HCT116 (cell line): ENCODE results near the gene YDJC. TPM values are rescaled to one million over a fixed set of nuclear protein-coding genes. Genes with fewer than 3 reads are reported as not detected.

Experiments
- ATAC-seq: fragments of 200-7000 bp; cut with Tn5 transposase; 2 replicates; pipeline ENCODE4 v1.9.1; 2020; ENCODE audit warnings: mild to moderate bottlenecking, moderate library complexity
- BruUV-seq: library from RNA; stranded (reverse); fragments of 400-500 nt; replicated peaks from 2 replicates; lab custom pipeline; 2021; lab: Mats Ljungman, UMichigan
- CTCF ChIA-PET: fragments of 300-600 bp; sonication (Branson Sonifier 250); formaldehyde crosslinking; loops from one replicate; lab custom pipeline; 2021; ENCODE audit warnings: antibody characterized with exemption; lab: Charles Lee
- POLR2A ChIA-PET: fragments of 300-600, 350-600 bp; sonication (Branson Sonifier 250); formaldehyde crosslinking; loops from one replicate; lab custom pipeline; 2021; ENCODE audit warnings: antibody characterized with exemption; lab: Charles Lee
- RAD21 ChIA-PET, 2 experiments: fragments of 300-600 bp; sonication (Branson Sonifier 250); formaldehyde crosslinking; loops; one replicate each; lab custom pipeline; 2023; ENCODE audit warnings: low total read pairs in 2 of 2; ENCODE audit not compliant: uncharacterized antibody in 2 of 2, unreplicated experiment in 2 of 2, low non-redundant PET in 1 of 2; lab: Charles Lee
- DNase-seq: peaks from one replicate; pipeline ENCODE4 v3.0.0-alpha.2; 2010; ENCODE audit warnings: low read depth, low spot score
- H2AFZ ChIP-seq: fragments of 200-600 bp; shearing (Covaris generic), sonication (generic); 2 replicates; pipeline ENCODE4 v1.6.1; 2017; ENCODE audit warnings: low read depth, mixed run types, mixed read lengths, antibody characterized with exemption, low read length; ENCODE audit not compliant: poor library complexity, severe bottlenecking
- H3K27ac ChIP-seq: 2 replicates; pipeline ENCODE4 v1.5.1; 2012; ENCODE audit warnings: low read depth, low read length
- H3K27me3 ChIP-seq: fragments of 200-600 bp; sonication (generic); 2 replicates; pipeline ENCODE4 v1.6.1; 2016; ENCODE audit warnings: mixed run types, low read length, mixed read lengths; ENCODE audit not compliant: insufficient read depth
- H3K36me3 ChIP-seq, 2 experiments: fragments of 200-500 bp in 1 of 2; fragments of 200-600 bp in 1 of 2; sonication (Bioruptor generic) in 1 of 2; sonication (generic) in 1 of 2; 2 replicates each; pipeline versions ENCODE4 v1.5.1 to v1.6.1; 2014 to 2016; ENCODE audit warnings: low read length in 2 of 2, inconsistent platforms in 1 of 2, mixed read lengths in 1 of 2, mixed run types in 1 of 2; ENCODE audit not compliant: insufficient read depth in 2 of 2, control insufficient read depth in 1 of 2
- H3K4me1 ChIP-seq, 2 experiments: fragments of 200-600 bp in 1 of 2; sonication (generic) in 1 of 2; 2 replicates each; pipeline versions ENCODE4 v1.5.1 to v1.6.1; 2012 to 2017; ENCODE audit warnings: low read length in 2 of 2, inconsistent platforms in 1 of 2, mild to moderate bottlenecking in 1 of 2, mixed read lengths in 1 of 2, mixed run types in 1 of 2, moderate library complexity in 1 of 2; ENCODE audit not compliant: insufficient read depth in 2 of 2, control insufficient read depth in 1 of 2
- H3K4me2 ChIP-seq: fragments of 200-600 bp; sonication (generic); 2 replicates; pipeline ENCODE4 v1.6.1; 2017; ENCODE audit warnings: mixed run types, low read length, mixed read lengths
- H3K4me3 ChIP-seq, 2 experiments: fragments of 200-600 bp in 1 of 2; sonication (generic) in 1 of 2; replicated peaks in 1 of 2; 2 replicates each; pipeline ENCODE4 v1.5.1; 2011 to 2016; ENCODE audit warnings: low read length in 2 of 2, control low read depth in 1 of 2, low read depth in 1 of 2, mild to moderate bottlenecking in 1 of 2, mixed read lengths in 1 of 2, mixed run types in 1 of 2
- H3K79me2 ChIP-seq: fragments of 200-600 bp; sonication (generic); 2 replicates; pipeline ENCODE4 v1.6.1; 2017; ENCODE audit warnings: mild to moderate bottlenecking, mixed run types, low read length, moderate library complexity, mixed read lengths; ENCODE audit not compliant: insufficient read depth
- H3K9ac ChIP-seq: fragments of 200-600 bp; sonication (generic); 2 replicates; pipeline ENCODE4 v1.6.1; 2016; ENCODE audit warnings: low read length, mixed read lengths
- H3K9me2 ChIP-seq: fragments of 200-600 bp; sonication (generic), shearing (Covaris generic); 2 replicates; pipeline ENCODE4 v1.6.1; 2017; ENCODE audit warnings: mixed run types, mild to moderate bottlenecking, moderate library complexity; ENCODE audit not compliant: insufficient read depth
- H3K9me3 ChIP-seq, 2 experiments: fragments of 200-500 bp in 1 of 2; fragments of 200-600 bp in 1 of 2; sonication (Bioruptor generic) in 1 of 2; sonication (generic) in 1 of 2; 2 replicates each; pipeline ENCODE4 v1.6.1; 2014 to 2017; ENCODE audit warnings: low read length in 2 of 2, mixed read lengths in 2 of 2, inconsistent platforms in 1 of 2, low read depth in 1 of 2, mild to moderate bottlenecking in 1 of 2, mixed run types in 1 of 2, moderate library complexity in 1 of 2; ENCODE audit not compliant: control insufficient read depth in 1 of 2, insufficient read depth in 1 of 2
- H4K20me1 ChIP-seq: fragments of 200-600 bp; sonication (generic), shearing (Covaris generic); 2 replicates; pipeline ENCODE4 v1.6.1; 2017; ENCODE audit warnings: mixed run types, mild to moderate bottlenecking, moderate library complexity; ENCODE audit not compliant: insufficient read depth
- CEBPB ChIP-seq: IDR thresholded peaks from 2 replicates; pipeline ENCODE4 v1.6.1; 2012; ENCODE audit warnings: low read depth
- EGR1 ChIP-seq: IDR thresholded peaks from 2 replicates; pipeline ENCODE4 v1.6.1; 2012; ENCODE audit warnings: low read depth
- POLR2AphosphoS5 ChIP-seq: IDR thresholded peaks from 2 replicates; pipeline ENCODE4 v1.6.1; 2011; ENCODE audit warnings: mild to moderate bottlenecking, low read depth, low read length, moderate library complexity
- RAD21 ChIP-seq: IDR thresholded peaks from 2 replicates; pipeline ENCODE4 v1.6.1; 2012; ENCODE audit warnings: low read depth, mild to moderate bottlenecking
- SP1 ChIP-seq: IDR thresholded peaks from 2 replicates; pipeline ENCODE4 v1.6.1; 2012; ENCODE audit warnings: low read depth
- SRF ChIP-seq: IDR thresholded peaks from 2 replicates; pipeline ENCODE4 v1.6.1; 2012; ENCODE audit warnings: low read depth
- ZFX ChIP-seq: fragments of 450-650 bp; IDR thresholded peaks from 2 replicates; pipeline ENCODE4 v1.6.1; 2017
- intact Hi-C: fragments of 100-400 bp; cut with micrococcal nuclease; formaldehyde crosslinking; loops from 2 replicates; pipeline ENCODE4 v1.10.0; 2022
- total RNA-seq: library from RNA; stranded (reverse); gene quantifications from one replicate; pipeline ENCODE4 v1.2.1, GENCODE V29; 2021; ENCODE audit not compliant: unreplicated experiment
- TF ChIP-seq, protein P1 (sequence below): IDR thresholded peaks from 2 replicates; pipeline ENCODE4 v1.6.1; 2012
- TF ChIP-seq, protein P2 (sequence below), 3 experiments: fragments of 200-600 bp in 1 of 3; sonication (generic) in 1 of 3; IDR thresholded peaks in 2 of 3; conservative IDR thresholded peaks in 1 of 3; 2 replicates each; pipeline ENCODE4 v1.5.1; 2012 to 2017; ENCODE audit warnings: low read depth in 2 of 3, low read length in 2 of 3, antibody characterized with exemption in 1 of 3, borderline replicate concordance in 1 of 3, control low read depth in 1 of 3, mild to moderate bottlenecking in 1 of 3, mixed read lengths in 1 of 3, mixed run types in 1 of 3, moderate library complexity in 1 of 3; ENCODE audit not compliant: insufficient read depth in 1 of 3

YDJC gene
- total RNA-seq, 1 experiment from 2014 or later: 78.3 TPM

DNA sequence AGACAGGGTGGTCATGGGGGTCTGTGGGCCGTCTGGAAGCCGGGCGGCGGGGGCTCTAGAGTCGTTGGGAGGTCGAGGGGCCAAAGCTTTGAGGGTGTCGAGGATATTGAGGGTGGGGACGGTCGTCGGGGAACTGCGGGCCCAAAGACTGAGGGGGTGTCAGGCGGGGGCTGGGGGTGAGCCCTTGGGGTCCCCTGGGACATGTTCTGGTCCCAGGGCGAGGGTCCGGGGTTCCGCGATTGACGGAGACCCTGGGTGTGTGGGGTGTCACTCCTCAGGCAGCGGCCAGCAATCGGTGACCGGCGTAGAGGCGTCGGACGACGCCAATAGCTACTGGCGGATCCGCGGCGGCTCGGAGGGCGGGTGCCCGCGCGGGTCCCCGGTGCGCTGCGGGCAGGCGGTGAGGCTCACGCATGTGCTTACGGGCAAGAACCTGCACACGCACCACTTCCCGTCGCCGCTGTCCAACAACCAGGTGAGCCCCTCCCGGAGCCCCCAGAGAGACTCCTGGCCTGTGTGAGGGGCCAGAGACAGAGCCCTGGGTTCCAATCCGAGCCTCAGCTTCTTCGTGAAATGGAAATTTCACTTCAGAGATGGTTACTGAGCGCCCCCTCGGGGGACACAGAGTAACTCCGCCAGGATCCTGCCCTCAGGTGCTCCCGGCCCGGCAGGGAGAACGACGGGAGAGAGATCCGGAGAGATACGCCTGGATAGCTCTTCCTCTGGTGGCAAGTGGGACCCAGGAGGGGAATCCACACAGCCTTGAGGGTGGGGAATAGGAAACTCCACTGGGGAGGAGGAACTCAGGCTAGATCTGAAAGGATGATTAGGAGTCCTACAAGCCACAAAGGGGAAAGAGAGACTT, 13.0 kb upstream of the YDJC start:
- intact Hi-C loops: no loop called here
- Histone ChIP-seq H3K79me2 (peaks cover 21% of the 10 kb centered on the region; the same call in 1 of the 2 replicates), H4K20me1 (peaks cover 5% of the 10 kb centered on the region; the same call in 1 of the 2 replicates), H3K4me3 (peak overlapping the region; percentile 88 to 93), H2AFZ (no peak overlapping the region), H3K9me3 (no peaks in the 10 kb centered on the region), H3K4me1 (peaks cover 12 to 35% of the 10 kb centered on the region in 2 experiments), H3K36me3 (peaks cover 3 to 10% of the 10 kb centered on the region in 2 experiments; a peak in 2 of 4 replicates), H3K27me3 (no peaks in the 10 kb centered on the region), H3K9me2 (no peaks in the 10 kb centered on the region), H3K27ac (peak overlapping the region; percentile 81), H3K9ac (peak overlapping the region; percentile 97), H3K4me2 (peak overlapping the region; percentile 94)
- TSS peak; percentile 57 for BruUV-seq
- POLR2A ChIA-PET: interaction anchor here (0.7 to 3.3 kb wide), 10 partner anchors 8 to 70 kb away, joined by 3 to 43 read pairs (median 4); partner anchors contain the start of genes CCDC116, PPIL2 and YDJC
- TF ChIP-seq CEBPB: no peak
- no peak for TF ChIP-seq POLR2AphosphoS5
- no peak for TF ChIP-seq SRF
- TF ChIP-seq, protein P1, sequence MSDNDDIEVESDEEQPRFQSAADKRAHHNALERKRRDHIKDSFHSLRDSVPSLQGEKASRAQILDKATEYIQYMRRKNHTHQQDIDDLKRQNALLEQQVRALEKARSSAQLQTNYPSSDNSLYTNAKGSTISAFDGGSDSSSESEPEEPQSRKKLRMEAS: no peak
- no peak for TF ChIP-seq EGR1
- TF ChIP-seq ZFX: no peak
- no peak for TF ChIP-seq SP1
- TF ChIP-seq, protein P2, sequence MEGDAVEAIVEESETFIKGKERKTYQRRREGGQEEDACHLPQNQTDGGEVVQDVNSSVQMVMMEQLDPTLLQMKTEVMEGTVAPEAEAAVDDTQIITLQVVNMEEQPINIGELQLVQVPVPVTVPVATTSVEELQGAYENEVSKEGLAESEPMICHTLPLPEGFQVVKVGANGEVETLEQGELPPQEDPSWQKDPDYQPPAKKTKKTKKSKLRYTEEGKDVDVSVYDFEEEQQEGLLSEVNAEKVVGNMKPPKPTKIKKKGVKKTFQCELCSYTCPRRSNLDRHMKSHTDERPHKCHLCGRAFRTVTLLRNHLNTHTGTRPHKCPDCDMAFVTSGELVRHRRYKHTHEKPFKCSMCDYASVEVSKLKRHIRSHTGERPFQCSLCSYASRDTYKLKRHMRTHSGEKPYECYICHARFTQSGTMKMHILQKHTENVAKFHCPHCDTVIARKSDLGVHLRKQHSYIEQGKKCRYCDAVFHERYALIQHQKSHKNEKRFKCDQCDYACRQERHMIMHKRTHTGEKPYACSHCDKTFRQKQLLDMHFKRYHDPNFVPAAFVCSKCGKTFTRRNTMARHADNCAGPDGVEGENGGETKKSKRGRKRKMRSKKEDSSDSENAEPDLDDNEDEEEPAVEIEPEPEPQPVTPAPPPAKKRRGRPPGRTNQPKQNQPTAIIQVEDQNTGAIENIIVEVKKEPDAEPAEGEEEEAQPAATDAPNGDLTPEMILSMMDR (IDR thresholded peaks at IDR 0.05 in 2 of 3, conservative IDR thresholded peaks at IDR 0.05 in 1 of 3; ENCODE audit: borderline replicate concordance in 1 of 3, insufficient read depth in 1 of 3, low read depth in 2 of 3, low read length in 2 of 3): peak; percentile 70 to 75 (median 75); a peak in 5 of 6 replicates
- TF ChIP-seq RAD21: peak; percentile 72
- RAD21 ChIA-PET: interaction anchor here in 1 of 2 experiments (0.6 kb wide), 1 partner anchor 39 kb away, joined by 3 read pairs; no protein-coding TSS in a partner anchor
- DNase-seq (no peak), ATAC-seq (peak; percentile 29)
- CTCF ChIA-PET: interaction anchor here (0.8 to 3.7 kb wide), 15 partner anchors 9 to 660 kb away, joined by 3 to 103 read pairs (median 4); partner anchors contain the start of genes CCDC116, LZTR1, PPIL2 and YDJC
